Lower lobe of right lung (tissue), 2 donors: ENCODE results near the gene ETS2. TPM values are rescaled to one million over a fixed set of nuclear protein-coding genes. Genes with fewer than 3 reads are reported as not detected.

Source experiments
- ATAC-seq, 2 donors: fragments of 200-7000 bp; cut with Tn5 transposase; one replicate each; pipeline ENCODE4 v1.9.1; 2020 to 2022; ENCODE audit warnings: mild to moderate bottlenecking in 2 of 2, moderate library complexity in 2 of 2
- DNase-seq: peaks from one replicate; pipeline ENCODE4 v3.0.0-alpha.2; 2020
- H3K27ac ChIP-seq: fragments of 200-600 bp; one replicate; pipeline ENCODE4 v1.8.0; 2022
- H3K27me3 ChIP-seq: fragments of 200-600 bp; one replicate; pipeline ENCODE4 v1.8.0; 2022; ENCODE audit warnings: low read depth
- H3K36me3 ChIP-seq: fragments of 200-600 bp; one replicate; pipeline ENCODE4 v1.8.0; 2022; ENCODE audit warnings: mild to moderate bottlenecking
- H3K4me1 ChIP-seq: fragments of 200-600 bp; one replicate; pipeline ENCODE4 v1.8.0; 2022
- H3K4me3 ChIP-seq: fragments of 200-600 bp; one replicate; pipeline ENCODE4 v1.8.0; 2022; ENCODE audit warnings: mild to moderate bottlenecking
- H3K9me3 ChIP-seq: fragments of 200-600 bp; one replicate; pipeline ENCODE4 v1.8.0; 2022
- intact Hi-C: fragments of 100-400 bp; cut with DNase I; formaldehyde crosslinking; loops from one replicate; pipeline ENCODE4 v1.11.0; 2022
- total RNA-seq: library from RNA; stranded (reverse); fragmentation: NEBNext Ultra II Directional; extraction: Animal tissue kit (Norgen Biotek cat#: 25700); gene quantifications from one replicate; pipeline ENCODE4 v1.2.1, GENCODE V29; 2021
- TF ChIP-seq, protein P1 (sequence below): fragments of 200-600 bp; IDR thresholded peaks from one replicate; pipeline ENCODE4 v1.8.0; 2022; ENCODE audit warnings: antibody characterized with exemption, mild to moderate bottlenecking
- donor health status: DM: no; HTN: yes; CAD: no; lungs with severe emphysema.

The ETS2 gene
- total RNA-seq, 1 donor from 2014 or later, result 160 TPM

DNA sequence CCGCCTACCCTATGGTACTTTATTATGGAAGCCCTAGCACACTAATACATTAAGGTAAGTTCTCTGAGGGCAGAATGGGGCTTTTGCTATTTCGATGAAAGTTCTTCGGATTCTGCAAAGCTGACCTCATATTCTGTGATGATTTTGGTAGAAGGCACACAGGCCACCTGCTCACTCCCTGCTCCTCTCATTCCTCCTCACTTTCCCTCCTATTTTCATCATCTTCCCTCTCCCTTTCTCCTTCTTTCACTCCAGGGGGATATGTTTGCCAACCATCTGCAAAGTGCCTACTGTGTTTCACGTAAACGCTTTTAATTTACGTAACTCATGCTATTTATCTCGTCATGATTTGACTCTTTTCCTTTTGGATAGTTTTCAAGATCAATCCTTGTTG is 45.0 kb upstream of the ETS2 start:
- Histone ChIP-seq H3K9me3 (no peaks in the 10 kb centered on the region), H3K4me3 (no peak overlapping the region), H3K27ac (no peak overlapping the region), H3K36me3 (no peaks in the 10 kb centered on the region), H3K4me1 (peaks cover 9% of the 10 kb centered on the region), H3K27me3 (no peaks in the 10 kb centered on the region)
- DNase-seq, result no peak
- TF ChIP-seq, protein P1, sequence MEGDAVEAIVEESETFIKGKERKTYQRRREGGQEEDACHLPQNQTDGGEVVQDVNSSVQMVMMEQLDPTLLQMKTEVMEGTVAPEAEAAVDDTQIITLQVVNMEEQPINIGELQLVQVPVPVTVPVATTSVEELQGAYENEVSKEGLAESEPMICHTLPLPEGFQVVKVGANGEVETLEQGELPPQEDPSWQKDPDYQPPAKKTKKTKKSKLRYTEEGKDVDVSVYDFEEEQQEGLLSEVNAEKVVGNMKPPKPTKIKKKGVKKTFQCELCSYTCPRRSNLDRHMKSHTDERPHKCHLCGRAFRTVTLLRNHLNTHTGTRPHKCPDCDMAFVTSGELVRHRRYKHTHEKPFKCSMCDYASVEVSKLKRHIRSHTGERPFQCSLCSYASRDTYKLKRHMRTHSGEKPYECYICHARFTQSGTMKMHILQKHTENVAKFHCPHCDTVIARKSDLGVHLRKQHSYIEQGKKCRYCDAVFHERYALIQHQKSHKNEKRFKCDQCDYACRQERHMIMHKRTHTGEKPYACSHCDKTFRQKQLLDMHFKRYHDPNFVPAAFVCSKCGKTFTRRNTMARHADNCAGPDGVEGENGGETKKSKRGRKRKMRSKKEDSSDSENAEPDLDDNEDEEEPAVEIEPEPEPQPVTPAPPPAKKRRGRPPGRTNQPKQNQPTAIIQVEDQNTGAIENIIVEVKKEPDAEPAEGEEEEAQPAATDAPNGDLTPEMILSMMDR, result no peak
- intact Hi-C loops, result no loop called here
- no peak for ATAC-seq

DNA sequence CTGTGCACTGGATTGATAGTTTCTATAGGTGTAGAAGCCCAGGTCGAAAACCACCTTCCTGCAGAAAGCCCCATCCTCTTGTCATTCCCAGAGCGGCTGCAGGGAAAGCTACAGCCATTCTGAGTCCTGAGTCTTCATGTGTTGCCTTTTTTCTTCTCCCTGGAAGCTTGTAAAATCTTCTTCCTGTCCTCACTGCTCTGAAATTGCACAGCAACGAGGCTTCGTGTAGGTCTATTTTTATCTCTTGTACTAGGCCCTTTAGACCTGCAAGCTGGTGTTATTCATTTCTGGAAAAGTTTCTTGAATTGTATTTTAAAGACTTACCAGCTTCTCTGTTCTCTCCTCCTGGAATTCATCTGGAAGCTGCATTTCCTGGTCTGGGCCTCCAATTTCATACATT is 44.2 kb upstream of the ETS2 start:
- DNase-seq (no peak), ATAC-seq (no peak)
- peaks cover 3% of the 10 kb centered on the region for H3K4me1 ChIP-seq
- TF ChIP-seq, protein P1, result no peak
- no peak overlapping the region for H3K27ac ChIP-seq
- no peaks in the 10 kb centered on the region for H3K9me3 ChIP-seq
- intact Hi-C loops, result no loop called here
- no peaks in the 10 kb centered on the region for H3K36me3 ChIP-seq
- H3K27me3 ChIP-seq, result no peaks in the 10 kb centered on the region
- H3K4me3 ChIP-seq, result no peak overlapping the region

DNA sequence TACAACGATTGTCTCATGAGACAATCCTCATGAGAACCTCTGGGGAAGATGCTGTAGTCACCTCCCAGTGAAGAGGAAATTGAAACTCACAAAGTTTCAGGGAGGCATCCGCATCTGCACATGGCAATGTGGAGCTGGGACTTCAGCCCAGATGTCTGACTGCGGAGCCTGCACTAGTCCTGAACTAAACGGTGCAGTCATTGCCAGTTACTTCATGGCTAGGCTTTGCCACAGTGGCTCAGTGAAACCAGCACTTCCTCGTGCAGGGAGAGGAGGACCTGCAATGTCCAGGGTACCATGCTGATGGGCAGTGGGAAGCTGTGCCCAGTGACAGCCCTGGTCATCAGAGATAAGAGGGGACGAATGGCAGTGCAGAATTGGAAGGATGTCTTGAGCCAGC is 40.7 kb upstream of the ETS2 start:
- H3K4me3 ChIP-seq, result no peak overlapping the region
- no peak overlapping the region for H3K27ac ChIP-seq
- TF ChIP-seq, protein P1, result no peak
- H3K4me1 ChIP-seq, result peaks cover 7% of the 10 kb centered on the region
- DNase-seq (no peak), ATAC-seq (no peak)
- no peaks in the 10 kb centered on the region for H3K9me3 ChIP-seq
- no peaks in the 10 kb centered on the region for H3K27me3 ChIP-seq
- intact Hi-C loops, result no loop called here
- no peaks in the 10 kb centered on the region for H3K36me3 ChIP-seq

DNA sequence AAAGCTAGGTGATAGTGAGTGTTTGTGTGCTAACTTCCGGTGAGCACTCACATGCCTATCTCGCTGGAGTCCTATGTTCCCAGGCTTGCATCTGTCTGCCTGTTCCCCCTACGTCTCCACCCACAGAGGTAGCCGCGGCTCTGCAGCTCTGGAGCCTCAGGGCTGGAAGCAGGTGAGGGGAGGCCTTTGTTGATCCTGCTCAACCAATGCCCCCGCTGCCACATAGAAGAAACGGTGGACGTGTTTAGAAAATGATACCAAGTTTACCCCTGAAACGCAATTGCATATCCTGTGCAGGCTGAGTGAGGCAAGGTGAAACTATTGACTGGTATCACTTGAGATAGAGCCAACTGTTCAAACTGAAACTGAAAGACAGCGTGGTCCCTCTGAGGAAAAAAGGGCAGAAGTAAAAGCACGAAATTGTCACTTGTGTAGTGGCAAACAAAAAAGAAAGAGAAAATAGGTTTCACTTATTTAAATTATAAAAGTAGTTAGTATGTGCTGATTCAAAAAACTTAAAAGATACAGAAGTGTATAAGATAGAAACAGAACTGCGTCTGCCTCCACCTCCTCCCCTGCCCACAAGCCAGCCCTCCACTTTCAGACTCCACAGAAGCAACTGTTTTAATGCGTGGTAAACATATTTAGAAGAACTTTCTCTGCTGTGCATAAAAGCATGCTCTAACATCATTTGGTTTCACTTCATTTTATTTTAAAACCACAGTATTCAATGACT is 38.6 kb upstream of the ETS2 start:
- ATAC-seq, result peak; percentile 81 to 89
- Histone ChIP-seq H3K27ac (peak overlapping the region; percentile 63), H3K4me1 (peaks cover 4% of the 10 kb centered on the region), H3K9me3 (no peaks in the 10 kb centered on the region), H3K36me3 (no peaks in the 10 kb centered on the region), H3K27me3 (no peaks in the 10 kb centered on the region), H3K4me3 (peak overlapping the region; percentile 41)
- DNase-seq, result peak; percentile 55
- TF ChIP-seq, protein P1, result no peak
- intact Hi-C loops, result no loop called here

DNA sequence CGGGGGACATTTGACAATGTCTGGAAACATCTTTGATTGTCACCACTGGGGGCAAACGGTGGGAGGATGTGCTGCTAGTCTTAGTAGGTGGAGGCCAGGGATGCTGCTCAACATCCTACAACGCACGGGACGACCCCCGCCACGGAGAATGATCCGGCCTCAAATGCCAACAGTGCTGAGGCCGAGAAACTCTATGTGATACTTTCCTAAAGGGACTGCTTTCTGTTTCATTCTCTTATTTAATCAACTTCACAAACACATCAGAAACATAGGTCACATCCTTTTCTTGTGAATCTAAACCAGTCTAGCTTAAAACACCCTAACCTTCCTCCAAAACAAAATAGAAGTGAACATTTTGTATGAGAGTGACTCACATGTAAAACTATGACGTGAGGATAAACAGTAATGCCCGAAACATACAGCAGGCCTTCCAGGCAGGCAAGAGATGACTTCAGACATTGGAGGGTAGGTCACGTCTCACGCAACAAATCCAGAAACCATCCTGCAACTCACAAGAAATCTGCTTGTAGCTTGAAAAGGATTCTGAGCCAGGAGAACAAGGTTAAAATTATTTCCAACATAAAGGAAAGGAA is 37.2 kb upstream of the ETS2 start:
- Histone ChIP-seq H3K27me3 (no peaks in the 10 kb centered on the region), H3K27ac (peak overlapping the region; percentile 9), H3K36me3 (no peaks in the 10 kb centered on the region), H3K9me3 (no peaks in the 10 kb centered on the region), H3K4me1 (peaks cover 12% of the 10 kb centered on the region), H3K4me3 (no peak overlapping the region)
- TF ChIP-seq, protein P1, result no peak
- intact Hi-C loops, result no loop called here
- DNase-seq (no peak), ATAC-seq (no peak)
